Measurements from ENCODE around the gene TSPAN33. TPM values are rescaled to one million over a fixed set of nuclear protein-coding genes. Genes with fewer than 3 reads are reported as not detected.
"Not testable (repeated sequence)": the region's sequence is repeated elsewhere in the genome, so short reads cannot be mapped to it uniquely, and the experiment has no call there.

The TSPAN33 gene
- total RNA-seq, 4 donors from 2014 or later: 5.6 to 9.1 (median 7.8) TPM

GRCh38 chr7:129110982-129111376, 33.5 kb upstream of the TSPAN33 start:
- TF ChIP-seq, protein P1, sequence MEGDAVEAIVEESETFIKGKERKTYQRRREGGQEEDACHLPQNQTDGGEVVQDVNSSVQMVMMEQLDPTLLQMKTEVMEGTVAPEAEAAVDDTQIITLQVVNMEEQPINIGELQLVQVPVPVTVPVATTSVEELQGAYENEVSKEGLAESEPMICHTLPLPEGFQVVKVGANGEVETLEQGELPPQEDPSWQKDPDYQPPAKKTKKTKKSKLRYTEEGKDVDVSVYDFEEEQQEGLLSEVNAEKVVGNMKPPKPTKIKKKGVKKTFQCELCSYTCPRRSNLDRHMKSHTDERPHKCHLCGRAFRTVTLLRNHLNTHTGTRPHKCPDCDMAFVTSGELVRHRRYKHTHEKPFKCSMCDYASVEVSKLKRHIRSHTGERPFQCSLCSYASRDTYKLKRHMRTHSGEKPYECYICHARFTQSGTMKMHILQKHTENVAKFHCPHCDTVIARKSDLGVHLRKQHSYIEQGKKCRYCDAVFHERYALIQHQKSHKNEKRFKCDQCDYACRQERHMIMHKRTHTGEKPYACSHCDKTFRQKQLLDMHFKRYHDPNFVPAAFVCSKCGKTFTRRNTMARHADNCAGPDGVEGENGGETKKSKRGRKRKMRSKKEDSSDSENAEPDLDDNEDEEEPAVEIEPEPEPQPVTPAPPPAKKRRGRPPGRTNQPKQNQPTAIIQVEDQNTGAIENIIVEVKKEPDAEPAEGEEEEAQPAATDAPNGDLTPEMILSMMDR (IDR thresholded peaks at IDR 0.05 in 4 of 5, conservative IDR thresholded peaks at IDR 0.05 in 1 of 5): no peak
- TF ChIP-seq POLR2A (IDR thresholded peaks at IDR 0.05): no peak
- Histone ChIP-seq H3K4me3 (no peak overlapping the region), H3K9me3 (no peaks in the 10 kb centered on the region)

DNA sequence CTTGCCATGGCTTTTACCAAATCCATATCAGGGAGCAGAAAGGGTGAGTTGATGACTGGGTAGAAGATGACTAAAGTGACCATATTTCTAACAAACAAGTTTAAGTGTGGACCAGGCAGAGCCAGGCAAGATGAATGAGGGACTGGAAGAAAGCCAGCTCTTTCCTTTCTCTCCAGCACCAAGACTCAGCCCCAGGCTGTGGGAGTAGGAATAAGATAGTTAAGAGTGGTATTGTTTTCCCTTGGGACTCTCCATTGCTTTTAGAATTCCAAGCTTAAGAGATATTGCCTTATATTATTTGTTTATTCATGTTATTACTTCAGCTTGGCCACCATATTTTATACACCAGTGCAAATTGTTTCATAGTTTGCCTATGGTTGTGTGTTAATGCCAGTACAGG, 28.8 kb upstream of the TSPAN33 start:
- Histone ChIP-seq H3K9me3 (no peaks in the 10 kb centered on the region), H3K4me1 (no peaks in the 10 kb centered on the region), H3K27me3 (no peaks in the 10 kb centered on the region), H3K36me3 (no peaks in the 10 kb centered on the region), H3K27ac (no peak overlapping the region), H3K4me3 (no peak overlapping the region)
- intact Hi-C loops (cut with DNase I; ENCODE audit: low total_unique reads): no loop called here
- in situ Hi-C loops (cut with MboI; ENCODE audit: low sequenced_read_pairs in 4 of 4): no loop called here
- TF ChIP-seq, protein P1 (IDR thresholded peaks at IDR 0.05 in 4 of 5, conservative IDR thresholded peaks at IDR 0.05 in 1 of 5): no peak
- TF ChIP-seq POLR2A (IDR thresholded peaks at IDR 0.05): no peak
- DNase-seq (no peak), ATAC-seq (no peak)

More at GRCh38 chr7:129110982-129111376, 33.5 kb upstream of the TSPAN33 start:
- Histone ChIP-seq H3K4me1 (no peaks in the 10 kb centered on the region), H3K27ac (no peak overlapping the region), H3K36me3 (no peaks in the 10 kb centered on the region), H3K27me3 (no peaks in the 10 kb centered on the region)
- no peak for ATAC-seq
- intact Hi-C loops (cut with DNase I; ENCODE audit: low total_unique reads): no loop called here
- DNase-seq: no peak
- in situ Hi-C loops (cut with MboI; ENCODE audit: low sequenced_read_pairs in 4 of 4): no loop called here

DNA sequence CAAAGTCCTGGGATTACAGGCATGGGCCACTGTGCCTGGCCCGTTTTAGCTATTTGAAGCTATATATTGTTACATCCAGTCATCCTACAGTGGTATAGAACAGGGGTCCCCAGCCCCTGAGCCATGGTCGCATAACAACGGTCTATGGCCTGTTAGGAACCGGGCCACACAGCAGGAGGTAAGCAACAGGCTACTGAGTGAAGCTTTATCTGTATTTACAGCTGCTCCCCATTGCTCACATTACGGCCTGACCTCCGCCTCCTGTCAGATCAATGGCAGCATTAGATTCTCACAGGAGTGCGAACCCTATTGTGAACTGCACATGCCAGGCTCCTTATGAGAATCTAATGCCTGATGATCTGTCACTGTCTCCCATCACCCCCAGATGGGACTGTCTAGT, 26.3 kb upstream of the TSPAN33 start:
- no peaks in the 10 kb centered on the region for H3K9me3 ChIP-seq
- no peak overlapping the region for H3K27ac ChIP-seq
- ATAC-seq: no peak
- no peak overlapping the region for H3K4me3 ChIP-seq
- no peaks in the 10 kb centered on the region for H3K36me3 ChIP-seq
- no peak for TF ChIP-seq POLR2A (IDR thresholded peaks at IDR 0.05)
- TF ChIP-seq, protein P1 (IDR thresholded peaks at IDR 0.05 in 4 of 5, conservative IDR thresholded peaks at IDR 0.05 in 1 of 5): no peak
- no peaks in the 10 kb centered on the region for H3K27me3 ChIP-seq
- in situ Hi-C loops (cut with MboI; ENCODE audit: low sequenced_read_pairs in 4 of 4): no loop called here
- no peaks in the 10 kb centered on the region for H3K4me1 ChIP-seq
- DNase-seq: no peak
- intact Hi-C loops (cut with DNase I; ENCODE audit: low total_unique reads): no loop called here

DNA sequence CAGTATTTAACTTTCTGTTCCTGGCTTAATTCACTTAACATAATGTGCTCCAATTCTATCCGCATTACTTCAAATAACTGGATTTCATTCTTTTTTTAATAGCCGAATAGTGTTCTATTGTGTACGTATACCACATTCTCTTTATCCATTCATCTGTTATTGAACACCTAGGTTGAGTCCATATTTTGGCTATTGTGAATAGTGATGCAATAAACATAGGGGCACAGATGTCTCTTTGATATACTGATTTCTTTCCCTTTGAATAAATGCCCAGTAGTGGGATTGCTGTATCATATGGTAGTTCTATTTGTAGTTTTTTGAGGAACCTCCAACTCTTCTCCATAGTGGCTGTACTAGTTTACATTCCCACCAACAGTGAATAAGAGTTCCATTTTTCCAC, 25.5 kb upstream of the TSPAN33 start:
- H3K4me3 ChIP-seq: no peak overlapping the region
- H3K9me3 ChIP-seq: no peaks in the 10 kb centered on the region
- TF ChIP-seq POLR2A (IDR thresholded peaks at IDR 0.05): no peak
- TF ChIP-seq, protein P1 (IDR thresholded peaks at IDR 0.05 in 4 of 5, conservative IDR thresholded peaks at IDR 0.05 in 1 of 5): no peak
- H3K4me1 ChIP-seq: no peaks in the 10 kb centered on the region
- H3K36me3 ChIP-seq: no peaks in the 10 kb centered on the region
- intact Hi-C loops (cut with DNase I; ENCODE audit: low total_unique reads): no loop called here
- no peaks in the 10 kb centered on the region for H3K27me3 ChIP-seq
- in situ Hi-C loops (cut with MboI; ENCODE audit: low sequenced_read_pairs in 4 of 4): no loop called here
- DNase-seq (no peak), ATAC-seq (no peak)
- no peak overlapping the region for H3K27ac ChIP-seq

- H3K4me3 ChIP-seq; H3K4me1 ChIP-seq; H3K36me3 ChIP-seq; in situ Hi-C loops (cut with MboI; ENCODE audit: low sequenced_read_pairs in 4 of 4); H3K9me3 ChIP-seq; ATAC-seq; DNase-seq; H3K27me3 ChIP-seq; H3K27ac ChIP-seq; intact Hi-C loops (cut with DNase I; ENCODE audit: low total_unique reads): not testable (repeated sequence)
Observed at GRCh38 chr7:129121501-129122077, 22.9 kb upstream of the TSPAN33 start.

All from gastrocnemius medialis (tissue), 4 donors.